HG02798 (cell line): ENCODE data around the gene TNFRSF21.
"Not testable (repeated sequence)": the region's sequence is repeated elsewhere in the genome, so short reads cannot be mapped to it uniquely, and the experiment has no call there.

Experiments used
- ATAC-seq: cut with Tn5 transposase; IDR thresholded peaks from one replicate; pipeline ENCODE4 v1.9.1; 2021; ENCODE audit warnings: mild to moderate bottlenecking; ENCODE audit not compliant: unreplicated experiment, poor library complexity

TNFRSF21 gene

GRCh38 chr6:47323887-47324286 lies 14.2 kb upstream of the TNFRSF21 start:
- ATAC-seq = no peak

GRCh38 chr6:47323321-47323720 lies 13.6 kb upstream of the TNFRSF21 start:
- ATAC-seq = no peak

DNA sequence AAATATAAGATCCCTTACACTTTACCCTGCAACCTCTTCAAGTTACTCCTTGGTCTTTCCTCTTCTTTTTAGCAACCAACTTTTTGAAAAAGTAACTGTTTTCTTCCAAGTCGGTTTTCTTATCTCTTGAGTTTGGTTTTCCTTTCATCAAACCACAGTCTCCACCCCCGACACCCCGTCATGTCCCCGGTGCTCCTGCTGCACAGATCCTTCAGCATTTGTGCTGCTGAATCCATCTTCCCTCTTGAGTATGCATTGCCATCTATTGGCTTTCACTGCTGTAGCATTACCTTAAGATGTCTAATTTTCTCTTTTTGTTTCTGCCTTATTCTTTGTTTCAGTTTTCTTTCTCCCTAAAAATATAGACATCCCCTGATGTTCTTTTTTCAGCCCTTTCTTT lies 11.9 kb upstream of the TNFRSF21 start:
- ATAC-seq = no peak

- no peak for ATAC-seq
These were observed 10.2 kb upstream of the TNFRSF21 start for GRCh38 chr6:47319867-47320266.

- ATAC-seq = no peak
These were observed 9.7 kb upstream of the TNFRSF21 start for GRCh38 chr6:47319382-47319781.

- ATAC-seq = no peak
These were observed 8.7 kb upstream of the TNFRSF21 start for GRCh38 chr6:47318236-47318989.

- ATAC-seq = not testable (repeated sequence)
These were observed 5.5 kb upstream of the TNFRSF21 start for GRCh38 chr6:47315181-47315580.

- ATAC-seq = no peak
These were observed 401 bp upstream of the TNFRSF21 start for GRCh38 chr6:47310131-47310480.

DNA sequence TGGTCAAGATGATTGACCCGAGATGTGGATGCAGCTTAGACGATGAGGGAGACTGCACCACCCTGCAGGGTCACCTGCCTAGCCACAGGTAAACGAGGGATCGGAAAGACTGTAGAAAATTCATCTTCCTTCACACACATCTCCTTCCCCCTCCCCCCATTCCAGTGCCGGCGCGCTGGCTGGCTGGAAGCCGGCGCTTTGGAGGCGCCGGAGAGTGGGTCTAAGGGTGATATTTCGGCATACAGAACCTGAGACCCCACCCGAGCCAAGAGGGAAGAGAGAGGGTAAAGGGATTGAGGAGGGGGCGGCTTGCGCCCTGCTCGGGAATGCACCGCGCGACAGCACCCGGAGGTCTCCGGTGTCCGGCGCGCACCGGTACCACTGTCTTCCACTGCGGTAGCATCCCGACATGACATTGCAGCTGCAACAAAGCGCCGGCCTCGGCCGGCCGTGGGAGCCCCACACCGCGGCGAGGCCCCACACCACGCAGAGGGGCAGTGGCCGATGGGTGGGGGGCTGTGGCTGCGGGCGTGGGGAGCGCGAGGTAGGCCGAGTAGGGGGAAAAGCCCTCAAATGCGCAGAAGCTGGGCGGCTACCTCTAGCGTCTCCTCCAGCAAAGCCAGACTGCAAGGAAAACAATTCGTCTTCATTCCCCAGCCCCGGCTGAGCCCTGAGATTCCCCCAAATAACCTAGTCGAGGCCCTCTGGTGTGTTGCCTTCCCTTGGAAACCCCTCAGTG lies 984 bp downstream of the TNFRSF21 start:
- peak; percentile 5 for ATAC-seq

- ATAC-seq = no peak
These were observed 1.5 kb downstream of the TNFRSF21 start for GRCh38 chr6:47308198-47308517.

DNA sequence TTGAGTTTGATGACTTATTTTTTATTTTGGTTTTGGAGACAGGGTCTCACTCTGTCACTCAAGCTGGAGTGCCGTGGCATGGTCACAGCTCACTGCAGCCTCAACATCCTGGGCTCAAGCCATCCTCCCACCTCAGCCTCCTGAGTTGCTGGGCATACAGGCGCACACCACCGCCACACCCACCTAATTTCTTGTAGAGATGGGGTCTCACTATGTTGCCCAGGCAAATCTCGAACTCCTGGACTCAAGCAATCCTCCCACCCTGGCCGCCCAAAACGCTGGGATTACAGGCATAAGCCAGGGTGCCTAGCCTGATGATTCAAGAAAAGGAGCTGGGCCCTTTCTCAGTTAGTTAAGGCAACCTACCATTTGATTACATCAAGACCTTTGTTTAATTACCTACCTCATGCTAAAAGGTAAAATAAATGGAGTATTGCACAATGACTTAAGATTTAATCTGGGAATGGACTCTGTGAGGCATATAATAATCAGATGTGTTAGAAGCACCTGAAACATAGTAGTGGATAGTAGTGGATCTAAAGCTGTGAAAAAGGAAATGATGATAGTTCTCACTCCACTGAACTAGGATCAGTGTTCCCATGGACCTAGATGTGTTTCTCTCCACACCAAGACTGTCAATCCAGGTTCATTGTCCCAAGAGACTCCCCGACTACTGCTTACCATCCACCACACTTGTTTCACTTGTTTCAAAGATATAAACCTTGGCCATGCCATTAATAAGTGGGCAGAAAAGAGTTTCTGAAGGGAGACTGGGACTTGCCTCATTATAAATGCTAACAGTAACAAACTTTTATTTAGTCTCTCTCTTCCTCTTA lies 2.1 kb downstream of the TNFRSF21 start:
- no peak for ATAC-seq

DNA sequence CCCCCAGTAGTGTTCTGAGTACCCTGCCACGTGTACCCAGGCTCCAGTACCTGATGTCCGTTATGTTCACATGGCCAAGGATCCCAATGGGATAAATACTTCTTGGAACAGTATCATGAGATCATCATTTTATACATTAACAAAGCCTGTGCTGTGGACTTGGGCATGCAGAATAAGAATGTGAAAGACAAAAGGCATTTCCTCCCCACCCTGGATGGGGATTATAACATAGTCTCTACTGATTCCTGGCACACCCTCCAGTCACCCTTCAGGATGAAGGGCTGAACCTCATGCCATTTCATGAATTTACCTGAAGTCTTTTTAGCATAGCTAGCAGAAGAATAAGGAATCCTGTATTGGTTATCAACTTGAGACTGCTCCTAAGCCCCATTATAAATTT lies 2.8 kb downstream of the TNFRSF21 start:
- no peak for ATAC-seq

- no peak for ATAC-seq
These were observed 5.8 kb downstream of the TNFRSF21 start for GRCh38 chr6:47303861-47304260.

DNA sequence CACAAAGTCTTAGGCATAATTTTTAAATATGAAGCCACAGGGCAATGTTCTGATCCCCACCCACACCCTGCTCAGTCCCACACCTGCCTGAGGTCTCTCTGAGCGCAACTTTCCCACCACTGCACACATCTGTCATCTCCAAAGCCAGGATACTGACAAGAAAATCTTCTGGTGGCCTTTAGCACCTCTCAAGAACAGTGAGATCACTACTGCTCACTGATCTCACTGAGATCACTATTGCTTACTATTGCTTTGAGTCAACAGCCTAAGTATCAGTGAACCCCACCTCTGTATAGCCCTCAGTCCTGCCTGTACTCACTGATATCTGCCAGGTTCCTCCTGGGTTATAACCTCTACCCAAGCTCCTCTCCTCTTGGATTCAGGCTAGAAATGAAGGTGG lies 6.4 kb downstream of the TNFRSF21 start:
- ATAC-seq = peak; percentile 51

DNA sequence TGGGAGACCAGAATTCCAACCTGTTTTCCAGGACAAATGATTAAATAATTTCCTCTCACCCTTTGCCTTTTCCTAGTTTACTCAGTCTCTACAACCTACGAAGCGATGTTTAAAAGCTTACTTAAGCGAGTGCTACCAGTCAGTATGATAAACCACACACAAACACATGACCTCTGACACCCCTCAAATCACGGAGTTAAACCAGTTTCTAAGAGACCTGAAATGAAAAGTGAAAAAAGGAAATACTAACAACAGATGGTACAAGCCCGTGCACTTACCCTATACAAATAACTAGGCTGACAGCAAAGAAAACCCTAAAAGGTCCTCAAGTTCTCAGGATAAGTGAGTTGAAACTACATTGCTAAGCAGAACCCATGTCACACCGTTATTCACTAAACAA lies 7.7 kb downstream of the TNFRSF21 start:
- peak; percentile 65 for ATAC-seq

DNA sequence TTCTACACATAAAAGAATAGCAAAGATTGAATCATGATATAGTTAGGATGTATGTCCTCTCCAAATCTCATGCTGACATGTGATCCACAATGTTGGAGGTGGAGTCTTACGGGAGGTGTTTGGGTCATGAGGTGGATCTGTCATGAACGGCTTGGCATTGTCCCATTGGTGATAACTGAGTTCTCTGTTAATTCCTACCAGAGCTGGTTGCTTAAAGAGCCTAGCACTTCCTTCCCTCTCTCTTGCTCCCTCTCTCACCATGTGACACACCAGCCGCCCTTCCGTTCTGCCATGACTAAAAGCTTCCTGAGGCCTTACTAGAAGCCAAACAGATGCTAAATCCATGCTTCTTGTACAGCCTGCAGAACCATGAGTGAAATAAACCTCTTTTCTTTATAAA lies 8.3 kb downstream of the TNFRSF21 start:
- no peak for ATAC-seq

GRCh38 chr6:47300417-47300816 lies 9.3 kb downstream of the TNFRSF21 start:
- no peak for ATAC-seq

DNA sequence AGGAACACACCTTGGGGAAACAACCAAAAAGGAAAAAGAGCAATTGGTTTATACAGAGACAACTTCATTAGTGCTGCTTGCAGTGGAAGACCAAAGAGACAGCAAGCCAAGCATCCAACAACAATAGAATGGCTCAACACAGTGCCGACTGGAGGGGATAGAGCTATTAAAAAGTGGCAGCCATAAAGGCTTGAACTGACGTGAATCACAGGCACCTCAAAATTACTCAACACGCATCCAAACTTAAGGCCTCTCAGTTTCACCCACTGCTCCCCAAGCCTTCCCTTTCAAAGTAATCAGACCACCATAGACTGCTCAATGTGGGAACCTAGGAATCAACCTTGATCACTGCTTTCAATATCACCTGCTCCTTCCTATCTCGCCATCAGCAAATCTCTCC lies 9.7 kb downstream of the TNFRSF21 start:
- ATAC-seq = no peak

DNA sequence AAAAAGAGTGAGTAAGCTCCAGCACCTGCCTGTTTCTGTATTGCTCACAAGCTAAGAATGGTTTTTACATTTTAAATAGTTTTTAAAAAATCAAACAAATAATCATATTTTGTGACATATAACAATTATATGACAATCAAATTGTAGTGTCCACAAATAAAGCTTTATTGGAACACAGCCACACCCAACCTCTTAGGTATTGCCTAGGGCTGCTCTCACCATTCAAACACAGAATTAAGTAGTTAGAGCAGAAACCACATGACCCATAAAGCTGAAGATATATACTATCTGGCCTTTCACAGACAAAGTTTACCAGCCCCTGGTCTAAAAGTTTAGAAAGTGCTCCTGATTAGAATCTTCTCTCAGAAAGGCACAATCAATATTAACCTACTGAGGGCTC lies 11.2 kb downstream of the TNFRSF21 start:
- no peak for ATAC-seq

GRCh38 chr6:47294990-47295389 lies 14.7 kb downstream of the TNFRSF21 start:
- no peak for ATAC-seq

DNA sequence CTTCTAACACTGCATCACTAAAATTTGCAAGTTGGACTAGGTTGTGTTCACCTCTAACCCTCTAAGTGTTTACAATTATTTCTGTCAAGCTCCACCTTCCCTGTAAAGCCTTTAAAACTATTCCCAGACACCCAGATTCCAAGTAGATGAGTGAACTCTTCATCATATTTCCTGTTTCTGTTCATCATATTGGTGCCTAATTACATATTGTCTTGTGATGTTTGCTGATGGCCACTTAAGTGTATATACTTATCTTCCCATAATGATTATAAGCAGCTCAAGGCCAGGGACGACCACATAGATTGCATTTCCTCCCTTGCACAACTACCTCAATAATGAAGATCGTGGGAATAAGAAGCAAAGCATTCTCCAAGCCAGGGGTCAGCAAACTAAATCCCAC lies 16.8 kb downstream of the TNFRSF21 start:
- no peak for ATAC-seq
